ENCODE measurements around the gene ING4.

GRCh38 chr12:6662906-6663742, at the start of gene ING4:
- TF ChIP-seq GABPA (IDR thresholded peaks at IDR 0.05; ENCODE audit: low read depth): peak; percentile 100
- TF ChIP-seq CTCF (IDR thresholded peaks at IDR 0.05): no peak
- TF ChIP-seq, protein P1, sequence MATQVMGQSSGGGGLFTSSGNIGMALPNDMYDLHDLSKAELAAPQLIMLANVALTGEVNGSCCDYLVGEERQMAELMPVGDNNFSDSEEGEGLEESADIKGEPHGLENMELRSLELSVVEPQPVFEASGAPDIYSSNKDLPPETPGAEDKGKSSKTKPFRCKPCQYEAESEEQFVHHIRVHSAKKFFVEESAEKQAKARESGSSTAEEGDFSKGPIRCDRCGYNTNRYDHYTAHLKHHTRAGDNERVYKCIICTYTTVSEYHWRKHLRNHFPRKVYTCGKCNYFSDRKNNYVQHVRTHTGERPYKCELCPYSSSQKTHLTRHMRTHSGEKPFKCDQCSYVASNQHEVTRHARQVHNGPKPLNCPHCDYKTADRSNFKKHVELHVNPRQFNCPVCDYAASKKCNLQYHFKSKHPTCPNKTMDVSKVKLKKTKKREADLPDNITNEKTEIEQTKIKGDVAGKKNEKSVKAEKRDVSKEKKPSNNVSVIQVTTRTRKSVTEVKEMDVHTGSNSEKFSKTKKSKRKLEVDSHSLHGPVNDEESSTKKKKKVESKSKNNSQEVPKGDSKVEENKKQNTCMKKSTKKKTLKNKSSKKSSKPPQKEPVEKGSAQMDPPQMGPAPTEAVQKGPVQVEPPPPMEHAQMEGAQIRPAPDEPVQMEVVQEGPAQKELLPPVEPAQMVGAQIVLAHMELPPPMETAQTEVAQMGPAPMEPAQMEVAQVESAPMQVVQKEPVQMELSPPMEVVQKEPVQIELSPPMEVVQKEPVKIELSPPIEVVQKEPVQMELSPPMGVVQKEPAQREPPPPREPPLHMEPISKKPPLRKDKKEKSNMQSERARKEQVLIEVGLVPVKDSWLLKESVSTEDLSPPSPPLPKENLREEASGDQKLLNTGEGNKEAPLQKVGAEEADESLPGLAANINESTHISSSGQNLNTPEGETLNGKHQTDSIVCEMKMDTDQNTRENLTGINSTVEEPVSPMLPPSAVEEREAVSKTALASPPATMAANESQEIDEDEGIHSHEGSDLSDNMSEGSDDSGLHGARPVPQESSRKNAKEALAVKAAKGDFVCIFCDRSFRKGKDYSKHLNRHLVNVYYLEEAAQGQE (IDR thresholded peaks at IDR 0.05; ENCODE audit: low read depth, low read length): peak; percentile 14; the same call in 1 of the 2 replicates
- TF ChIP-seq NRF1 (IDR thresholded peaks at IDR 0.05; ENCODE audit: low read depth, low read length): no peak
- TF ChIP-seq EZH2phosphoT487 (IDR thresholded peaks at IDR 0.05; ENCODE audit: borderline replicate concordance, low read depth): no peak
- peak; percentile 86 for TF ChIP-seq POLR2AphosphoS5 (IDR thresholded peaks at IDR 0.05; ENCODE audit: low read depth, low read length)
- TF ChIP-seq RFX5 (IDR thresholded peaks at IDR 0.05; ENCODE audit: low read length): peak; percentile 69
- no peak for TF ChIP-seq MEF2A (IDR thresholded peaks at IDR 0.05; ENCODE audit: borderline replicate concordance, low read depth)
- TF ChIP-seq PBX3 (IDR thresholded peaks at IDR 0.05): peak; percentile 29; the same call in 1 of the 2 replicates
- no peak for TF ChIP-seq SMC3 (IDR thresholded peaks at IDR 0.05; ENCODE audit: low read depth, low read length)
- TF ChIP-seq YY1 (IDR thresholded peaks at IDR 0.05; ENCODE audit: low read depth): peak; percentile 94

Data from SK-N-SH (cell line).